Measurements from ENCODE around the gene GASK1B.

Gene GASK1B

DNA sequence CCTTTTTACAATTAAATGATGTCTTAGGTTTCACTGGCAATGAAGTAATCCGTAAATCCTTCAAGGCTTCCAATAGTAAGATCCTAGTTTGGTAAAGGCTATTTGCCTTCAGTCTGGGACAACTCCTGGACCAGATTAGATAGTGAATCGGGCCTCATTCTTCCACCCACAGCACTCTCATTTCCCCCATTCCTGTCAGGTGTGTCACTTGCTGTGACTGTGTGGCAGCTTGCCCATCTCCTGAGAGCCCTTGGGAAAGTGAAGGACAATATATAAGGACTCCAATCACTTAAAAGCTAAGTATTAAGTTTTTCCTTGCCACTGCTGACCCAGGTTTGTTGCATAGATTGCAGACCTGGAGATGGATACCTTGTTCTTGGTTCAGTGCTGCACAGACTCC lies 3.3 kb upstream of the GASK1B start:
- DNase-seq (ENCODE audit: low read depth): no peak
- TF ChIP-seq, protein P1, sequence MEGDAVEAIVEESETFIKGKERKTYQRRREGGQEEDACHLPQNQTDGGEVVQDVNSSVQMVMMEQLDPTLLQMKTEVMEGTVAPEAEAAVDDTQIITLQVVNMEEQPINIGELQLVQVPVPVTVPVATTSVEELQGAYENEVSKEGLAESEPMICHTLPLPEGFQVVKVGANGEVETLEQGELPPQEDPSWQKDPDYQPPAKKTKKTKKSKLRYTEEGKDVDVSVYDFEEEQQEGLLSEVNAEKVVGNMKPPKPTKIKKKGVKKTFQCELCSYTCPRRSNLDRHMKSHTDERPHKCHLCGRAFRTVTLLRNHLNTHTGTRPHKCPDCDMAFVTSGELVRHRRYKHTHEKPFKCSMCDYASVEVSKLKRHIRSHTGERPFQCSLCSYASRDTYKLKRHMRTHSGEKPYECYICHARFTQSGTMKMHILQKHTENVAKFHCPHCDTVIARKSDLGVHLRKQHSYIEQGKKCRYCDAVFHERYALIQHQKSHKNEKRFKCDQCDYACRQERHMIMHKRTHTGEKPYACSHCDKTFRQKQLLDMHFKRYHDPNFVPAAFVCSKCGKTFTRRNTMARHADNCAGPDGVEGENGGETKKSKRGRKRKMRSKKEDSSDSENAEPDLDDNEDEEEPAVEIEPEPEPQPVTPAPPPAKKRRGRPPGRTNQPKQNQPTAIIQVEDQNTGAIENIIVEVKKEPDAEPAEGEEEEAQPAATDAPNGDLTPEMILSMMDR (IDR thresholded peaks at IDR 0.05; ENCODE audit: control insufficient read depth, insufficient read depth, low read depth, low read length, missing control alignments): no peak
- H3K4me3 ChIP-seq (ENCODE audit: control insufficient read depth, low read depth, low read length): no peak overlapping the region

DNA sequence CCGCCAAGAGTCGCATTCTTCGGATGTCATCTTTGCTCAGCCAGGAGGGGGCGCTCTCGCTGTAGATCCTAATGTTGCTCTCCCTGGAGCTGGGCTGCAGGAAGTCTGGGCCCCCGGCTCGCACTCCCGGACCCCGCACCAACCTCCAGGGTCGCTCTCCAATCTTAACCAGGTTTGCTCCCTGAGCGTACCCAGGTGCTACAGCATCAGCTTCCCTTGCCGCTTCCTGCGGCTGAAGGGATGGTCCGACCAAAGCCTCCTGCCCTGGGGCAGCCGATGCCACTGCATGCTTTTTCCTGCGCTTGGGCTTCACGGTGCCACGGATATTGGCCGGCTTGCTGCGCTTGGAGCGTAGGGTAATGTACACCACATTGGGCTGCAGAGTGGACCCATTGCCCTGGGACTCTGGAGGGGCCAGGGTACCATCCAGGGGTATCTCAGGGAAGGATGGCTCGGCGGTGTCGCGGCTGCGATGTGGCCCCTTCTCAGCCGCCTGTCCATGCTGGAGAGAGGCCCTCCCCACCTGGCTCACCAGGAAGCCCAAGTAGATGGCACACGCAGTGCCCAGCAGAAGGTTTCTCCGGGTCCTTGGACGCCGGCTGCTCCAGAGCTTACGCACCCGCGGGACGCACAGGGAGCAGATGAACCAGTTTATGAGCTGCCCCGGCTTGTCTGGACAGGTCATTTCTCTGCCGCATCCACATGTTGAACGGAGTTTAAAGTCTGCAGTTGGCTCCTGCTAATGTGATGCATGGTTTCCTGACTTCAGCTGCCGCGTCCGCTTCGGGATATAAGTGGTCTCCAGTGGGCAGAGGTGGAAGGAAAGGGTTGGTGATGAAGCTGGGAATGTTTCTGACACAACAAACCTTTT lies 1.9 kb downstream of the GASK1B start:
- TF ChIP-seq, protein P1 (IDR thresholded peaks at IDR 0.05; ENCODE audit: control insufficient read depth, insufficient read depth, low read depth, low read length, missing control alignments): peak; percentile 61
- H3K4me3 ChIP-seq (ENCODE audit: control insufficient read depth, low read depth, low read length): peak overlapping the region; percentile 54
- no peak for DNase-seq (ENCODE audit: low read depth)

DNA sequence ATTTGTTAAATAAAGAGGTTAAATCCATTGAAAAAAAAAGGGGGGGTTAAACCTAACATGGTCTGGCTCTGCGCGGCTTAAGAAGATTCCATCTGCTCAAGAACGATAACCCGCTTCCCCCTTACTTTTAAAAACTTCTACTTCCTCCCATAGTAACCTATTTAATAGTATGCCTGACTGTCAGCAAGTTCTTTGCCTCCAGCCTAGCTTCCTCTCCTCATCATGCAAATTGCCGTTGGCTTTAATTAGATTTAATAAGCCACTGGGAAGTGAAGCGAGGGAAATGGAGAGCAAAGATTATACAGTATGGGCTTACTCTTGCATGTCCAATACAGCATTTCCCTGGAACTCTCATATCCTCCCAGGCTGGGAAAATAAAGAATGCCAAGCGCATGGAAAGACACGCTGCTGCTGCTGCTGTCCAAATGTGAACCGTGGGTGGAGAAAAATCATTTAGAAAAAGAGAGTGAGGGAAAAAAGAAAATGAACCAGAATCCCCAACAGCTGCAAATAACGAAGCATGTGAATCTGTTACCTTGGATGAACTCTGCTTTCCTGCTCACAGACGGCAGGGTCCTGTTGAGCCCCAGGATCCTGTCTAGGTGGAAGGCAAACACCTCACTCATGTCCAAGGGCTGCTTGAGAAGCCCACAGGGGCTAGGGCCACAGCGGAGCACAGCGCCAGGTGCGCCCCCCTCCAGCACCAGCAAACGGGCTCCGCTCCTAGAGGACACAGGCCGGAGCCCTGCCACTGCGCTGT lies 2.7 kb downstream of the GASK1B start:
- peak overlapping the region; percentile 54 for H3K4me3 ChIP-seq (ENCODE audit: control insufficient read depth, low read depth, low read length)
- no peak for DNase-seq (ENCODE audit: low read depth)
- TF ChIP-seq, protein P1 (IDR thresholded peaks at IDR 0.05; ENCODE audit: control insufficient read depth, insufficient read depth, low read depth, low read length, missing control alignments): no peak

DNA sequence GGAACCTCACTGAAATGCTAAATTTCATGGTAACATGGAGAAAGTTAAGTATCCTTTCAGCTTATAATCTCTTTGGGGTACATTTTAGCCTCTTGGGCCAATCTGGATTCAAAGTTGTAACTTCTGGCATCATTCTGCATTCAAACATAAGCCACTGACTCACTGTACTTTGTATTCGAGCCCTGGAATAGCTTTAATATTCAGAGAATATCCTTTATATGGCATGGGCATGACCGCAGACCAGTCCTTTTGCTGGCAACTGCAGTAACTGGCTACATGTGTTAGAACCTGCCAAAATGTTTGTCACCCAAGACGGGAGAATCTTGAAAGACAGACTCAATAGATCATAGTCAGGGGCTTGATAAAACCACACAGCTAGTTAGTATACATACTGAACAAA lies 3.3 kb downstream of the GASK1B start:
- DNase-seq (ENCODE audit: low read depth): no peak
- TF ChIP-seq, protein P1 (IDR thresholded peaks at IDR 0.05; ENCODE audit: control insufficient read depth, insufficient read depth, low read depth, low read length, missing control alignments): no peak
- peak overlapping the region; percentile 54 for H3K4me3 ChIP-seq (ENCODE audit: control insufficient read depth, low read depth, low read length)

DNA sequence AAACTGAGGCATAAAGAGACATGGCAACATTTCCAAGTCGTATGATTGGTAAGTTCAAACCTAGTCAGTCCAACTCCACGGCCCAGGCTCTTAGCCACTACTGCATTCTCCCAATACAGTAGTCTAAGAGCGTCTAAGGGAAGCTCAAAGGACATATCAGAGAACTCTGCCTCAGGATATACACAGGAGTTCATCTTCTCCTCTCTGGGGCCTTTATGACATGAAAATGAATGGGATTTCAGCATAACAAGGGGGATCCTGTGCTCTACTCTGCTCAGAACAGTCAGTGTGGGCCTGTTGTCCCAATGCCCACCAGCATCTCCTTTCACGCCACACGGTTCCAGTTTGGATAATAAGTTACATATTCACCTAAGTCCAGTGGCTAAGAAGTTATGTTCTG lies 4.2 kb downstream of the GASK1B start:
- no peak overlapping the region for H3K4me3 ChIP-seq (ENCODE audit: control insufficient read depth, low read depth, low read length)
- DNase-seq (ENCODE audit: low read depth): no peak
- TF ChIP-seq, protein P1 (IDR thresholded peaks at IDR 0.05; ENCODE audit: control insufficient read depth, insufficient read depth, low read depth, low read length, missing control alignments): no peak

DNA sequence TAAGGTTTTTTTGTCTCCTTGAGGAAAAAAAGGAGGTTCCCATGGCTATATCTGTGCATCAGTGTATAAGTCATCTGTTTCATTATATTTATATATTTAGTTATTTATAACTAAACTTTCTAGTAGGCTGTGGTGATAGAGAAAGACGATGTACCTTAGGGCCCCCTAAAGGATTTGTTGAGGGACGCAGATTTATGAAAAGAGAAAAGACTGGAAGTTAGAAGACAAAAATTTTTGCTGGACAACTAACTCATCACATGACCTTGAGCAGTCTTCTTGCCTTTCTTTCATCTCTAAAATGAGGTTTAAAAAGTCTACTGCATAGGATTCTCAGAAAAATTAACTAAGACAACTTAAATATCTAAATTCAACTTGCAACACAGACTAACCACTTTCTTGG lies 6.1 kb downstream of the GASK1B start:
- no peak overlapping the region for H3K4me3 ChIP-seq (ENCODE audit: control insufficient read depth, low read depth, low read length)
- no peak for DNase-seq (ENCODE audit: low read depth)
- TF ChIP-seq, protein P1 (IDR thresholded peaks at IDR 0.05; ENCODE audit: control insufficient read depth, insufficient read depth, low read depth, low read length, missing control alignments): no peak

All from AG09309 (cell line).